NCI-H2029 (cell line): ENCODE results near the gene RPRD1A.
A peak's percentile ranks its signal among the peaks of the same experiment; 100 is the strongest.
"Not testable (repeated sequence)": the region's sequence is repeated elsewhere in the genome, so short reads cannot be mapped to it uniquely, and the experiment has no call there.

Source experiments
- DNase-seq: peaks from one replicate; lab custom pipeline; 2025; lab: John Stamatoyannopoulos, UW

RPRD1A gene

GRCh38 chr18:36031903-36032302 lies 35.5 kb downstream of the RPRD1A start:
- no peak for DNase-seq

- DNase-seq: no peak
Measured at GRCh38 chr18:36031407-36031806, 36.0 kb downstream of the RPRD1A start.

DNA sequence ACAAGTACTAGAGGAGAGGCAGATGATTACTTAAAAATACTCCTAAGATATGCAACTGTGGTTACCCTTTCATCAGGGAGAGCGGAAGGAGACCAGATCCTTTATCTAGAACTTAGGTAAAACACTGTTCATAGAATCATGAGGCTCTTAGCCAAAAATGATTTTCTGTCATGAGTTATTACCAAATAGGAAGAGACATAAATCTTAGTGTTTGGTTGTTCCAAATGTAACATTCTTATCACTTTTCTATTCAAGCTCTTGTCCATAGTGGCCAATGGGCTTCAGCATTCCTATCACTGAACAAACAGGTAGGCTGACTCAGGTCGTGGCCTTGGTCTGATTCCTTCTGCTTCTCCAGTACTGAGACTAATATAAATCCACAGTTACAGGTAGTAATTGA lies 38.5 kb downstream of the RPRD1A start:
- DNase-seq: no peak

GRCh38 chr18:36025025-36025424 lies 42.3 kb downstream of the RPRD1A start:
- DNase-seq: no peak

DNA sequence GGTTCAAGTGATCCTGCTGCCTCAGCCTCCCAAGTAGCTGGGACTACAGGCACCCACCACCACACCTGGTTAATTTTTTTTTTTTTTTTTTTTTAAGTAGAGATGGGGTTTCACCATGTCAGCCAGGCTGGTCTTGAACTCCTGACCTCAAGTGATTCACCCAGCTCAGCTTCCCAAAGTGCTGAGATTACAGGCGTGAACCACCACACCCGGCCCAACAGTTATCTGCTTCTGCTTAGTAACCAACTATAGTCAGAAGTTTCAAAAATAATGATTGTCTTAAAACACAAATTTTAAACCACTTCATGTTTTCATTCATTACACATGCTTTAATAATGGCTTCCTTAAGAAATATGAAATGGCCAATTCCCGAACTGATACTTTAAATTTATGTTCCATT lies 43.1 kb downstream of the RPRD1A start:
- DNase-seq: not testable (repeated sequence)

GRCh38 chr18:36023336-36023735 lies 44.0 kb downstream of the RPRD1A start:
- no peak for DNase-seq

DNA sequence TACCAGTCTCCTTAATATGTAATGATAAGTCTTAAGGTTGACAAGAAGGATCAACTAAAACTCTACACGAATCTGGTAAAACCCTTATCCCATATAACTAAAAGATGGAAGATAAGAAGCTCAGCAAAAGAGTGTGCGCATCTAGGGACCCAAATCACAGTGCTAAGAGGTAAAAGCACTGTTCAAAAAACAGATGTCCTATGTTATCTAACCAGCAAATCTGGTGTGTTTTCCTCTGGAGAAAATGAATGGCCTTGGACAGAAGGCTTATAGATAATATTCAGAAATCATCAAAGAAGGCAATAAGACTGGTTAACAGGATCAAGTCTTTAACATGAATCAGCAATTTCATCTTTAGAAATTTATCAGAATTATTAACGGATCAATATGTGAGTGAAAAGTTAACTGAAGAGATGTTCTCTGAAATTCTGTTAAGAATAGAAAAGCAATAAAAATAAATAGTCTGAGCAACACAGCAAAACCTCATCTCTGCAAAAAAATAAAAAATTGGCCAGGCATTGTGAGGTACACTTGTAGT lies 47.1 kb downstream of the RPRD1A start:
- DNase-seq: no peak

DNA sequence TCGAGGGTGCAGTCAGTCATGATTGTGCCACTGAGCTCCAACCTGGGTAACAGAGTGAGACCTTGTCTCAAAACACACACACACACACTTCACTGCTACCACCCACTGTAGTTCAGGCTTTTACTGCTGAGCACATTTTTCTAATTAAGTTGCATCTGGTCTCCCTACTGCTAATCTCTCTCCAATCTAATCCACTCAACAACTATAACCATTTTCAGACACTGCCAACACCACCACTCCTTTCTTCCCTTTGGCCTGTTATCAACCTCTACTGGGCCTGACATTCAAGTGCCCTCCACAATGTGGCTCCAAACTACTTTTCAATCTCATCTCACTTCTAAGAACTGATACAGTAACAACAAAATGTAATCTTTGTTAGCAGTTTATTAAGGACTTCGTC lies 50.1 kb downstream of the RPRD1A start:
- no peak for DNase-seq

- no peak for DNase-seq
Measured at GRCh38 chr18:36015629-36016028, 51.7 kb downstream of the RPRD1A start.

DNA sequence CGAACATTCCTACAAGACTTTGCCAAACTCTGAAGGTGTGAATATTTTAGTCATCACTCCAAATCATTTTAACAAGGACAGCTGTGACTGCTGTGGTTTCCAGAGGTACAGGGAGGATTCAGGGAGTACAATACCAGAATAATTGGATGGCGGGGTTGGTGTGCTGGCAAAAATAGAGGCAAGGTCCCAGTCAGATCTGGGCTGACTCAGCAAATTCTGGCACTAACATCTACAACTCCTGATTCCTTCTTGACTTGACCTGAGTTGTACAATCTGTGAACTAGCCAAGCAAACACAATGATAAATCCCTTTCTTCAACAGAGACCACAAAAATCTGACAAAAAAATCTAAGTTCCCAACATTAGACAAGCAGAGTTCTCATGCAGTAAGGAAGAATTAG lies 54.5 kb downstream of the RPRD1A start:
- DNase-seq: no peak

GRCh38 chr18:36009214-36009613 lies 58.1 kb downstream of the RPRD1A start:
- DNase-seq: no peak

DNA sequence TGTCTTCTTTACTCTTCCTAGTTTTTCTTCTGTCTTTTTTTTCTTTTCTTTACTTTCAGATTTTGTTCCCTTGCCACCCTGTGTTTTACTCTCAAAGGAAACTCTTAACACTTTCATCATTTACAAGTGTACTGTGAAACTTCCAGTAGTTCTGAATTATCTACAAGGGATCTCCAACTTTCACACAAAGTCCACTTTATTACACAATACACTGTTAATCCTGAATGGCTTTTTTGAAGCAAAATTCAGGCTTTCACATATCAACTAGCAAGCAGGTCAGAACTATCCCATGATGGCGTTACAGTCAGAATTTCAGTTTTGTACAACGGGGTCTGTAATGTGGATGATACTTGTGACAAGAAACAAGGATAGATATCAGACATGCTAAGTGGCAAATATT lies 60.4 kb downstream of the RPRD1A start:
- no peak for DNase-seq

GRCh38 chr18:35999925-36000324 lies 67.4 kb downstream of the RPRD1A start:
- no peak for DNase-seq

DNA sequence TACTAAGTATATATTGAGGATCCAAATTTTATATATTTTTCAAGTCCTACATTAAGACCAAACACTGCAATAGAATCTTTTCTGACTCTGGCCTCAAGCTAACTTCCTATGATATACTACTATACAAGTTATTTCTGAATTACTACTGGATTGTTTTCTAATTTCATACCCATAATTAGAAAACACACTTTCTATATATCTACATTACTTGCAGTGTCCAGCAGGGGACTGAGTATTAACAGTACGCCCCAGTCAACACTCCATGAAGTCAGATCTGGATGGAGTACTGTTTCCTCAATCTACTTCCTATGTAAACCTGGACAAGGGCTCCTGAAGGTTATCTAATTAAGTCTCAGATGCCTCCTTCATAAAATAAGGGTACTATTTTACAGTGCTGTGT lies 68.4 kb downstream of the RPRD1A start:
- DNase-seq: no peak

DNA sequence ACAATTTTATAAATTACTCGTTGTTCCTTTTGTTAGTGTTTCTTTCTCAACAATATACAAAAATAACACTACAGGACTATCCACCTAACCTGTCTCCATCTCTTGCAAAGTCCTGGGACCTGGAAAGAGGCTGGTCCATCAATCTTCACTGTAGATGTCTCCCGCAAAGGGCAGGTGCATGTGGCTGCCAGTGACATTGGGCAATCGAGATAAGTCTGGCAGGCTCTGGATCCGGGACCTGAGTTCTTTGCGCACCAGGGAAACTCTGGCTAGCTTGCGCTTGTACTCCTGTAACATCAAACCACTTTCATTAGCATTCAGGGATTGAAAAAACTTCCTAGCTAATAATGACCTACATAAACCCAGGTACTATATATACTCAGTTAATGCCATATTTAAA lies 74.3 kb downstream of the RPRD1A start:
- no peak for DNase-seq

DNA sequence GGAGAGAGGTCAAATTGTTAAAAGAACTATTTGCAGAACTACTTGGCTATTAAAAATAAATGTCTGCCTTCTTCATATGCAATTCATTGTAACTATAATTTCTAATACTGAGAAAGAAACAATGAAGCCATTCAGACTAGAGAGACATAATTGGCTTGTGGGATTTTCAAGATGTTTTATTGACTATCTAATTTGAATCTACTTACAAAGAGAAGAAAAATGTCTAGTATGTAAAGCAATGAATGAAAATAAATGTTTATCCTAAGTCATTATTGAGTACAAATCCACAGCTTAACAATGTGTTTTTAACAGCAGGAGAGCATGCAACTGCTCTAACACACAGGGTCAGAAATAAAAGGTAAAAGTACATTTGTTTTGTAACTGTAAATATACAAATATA lies 75.7 kb downstream of the RPRD1A start:
- DNase-seq: no peak

DNA sequence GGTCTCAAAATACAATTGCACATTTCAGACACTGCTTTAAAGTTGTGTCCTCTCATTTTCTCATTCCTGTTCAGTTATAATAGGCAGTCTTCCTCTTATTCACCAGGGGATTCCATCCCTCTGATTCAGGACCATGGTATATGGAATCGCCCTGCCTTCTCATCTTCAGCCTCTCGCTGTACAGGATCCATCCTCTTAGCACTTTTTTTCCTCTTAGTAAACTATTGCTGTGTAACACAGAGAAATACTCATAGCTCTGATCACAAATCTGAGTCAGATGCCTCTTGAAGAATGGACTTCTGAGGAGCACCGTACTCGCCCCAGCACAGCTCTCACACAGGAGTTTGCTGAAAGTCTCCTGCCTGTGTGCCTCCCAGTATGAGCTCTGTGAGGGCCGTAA lies 83.5 kb downstream of the RPRD1A start:
- DNase-seq: no peak

- DNase-seq: no peak
Measured at GRCh38 chr18:35983147-35983546, 84.2 kb downstream of the RPRD1A start.

GRCh38 chr18:35982409-35983114 lies 84.8 kb downstream of the RPRD1A start:
- no peak for DNase-seq

GRCh38 chr18:35979112-35979511 lies 88.2 kb downstream of the RPRD1A start:
- DNase-seq: no peak

DNA sequence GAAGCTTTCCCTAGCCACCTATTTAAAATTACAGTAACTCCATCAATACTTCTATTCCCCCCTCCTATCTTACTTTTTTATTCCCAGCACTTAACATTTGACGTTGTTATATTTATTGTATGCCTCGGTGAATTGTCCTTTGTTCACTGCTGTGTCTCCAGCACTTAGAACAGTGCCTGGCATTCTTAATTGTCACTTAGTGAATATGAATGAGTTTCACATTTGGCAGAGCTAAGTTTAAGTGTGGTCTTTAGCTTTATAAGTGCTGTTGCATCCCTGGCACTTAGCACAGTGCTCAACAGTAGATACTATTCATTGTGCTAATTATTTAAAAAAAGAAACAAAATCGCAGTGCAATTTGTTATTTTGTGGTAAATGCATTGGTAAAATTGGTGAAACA lies 93.2 kb downstream of the RPRD1A start:
- no peak for DNase-seq

DNA sequence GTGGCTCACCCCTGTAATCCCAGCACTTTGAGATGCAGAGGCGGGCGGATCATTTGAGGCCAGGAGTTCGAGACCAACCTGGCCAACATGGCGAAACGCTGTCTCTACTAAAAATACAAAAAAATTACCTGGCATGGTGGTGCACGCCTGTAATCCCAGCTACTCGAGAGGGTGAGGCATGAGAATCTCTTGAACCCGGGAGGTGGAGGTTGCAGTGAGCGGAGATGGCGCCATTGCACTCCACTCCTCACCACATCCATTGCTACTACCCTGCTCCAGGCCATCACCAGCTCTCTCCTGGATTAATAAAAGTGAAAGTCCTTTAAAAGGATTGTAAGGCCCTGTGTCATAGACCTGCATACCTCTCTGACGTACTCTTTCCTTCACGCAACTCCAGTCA lies 93.7 kb downstream of the RPRD1A start:
- no peak for DNase-seq

DNA sequence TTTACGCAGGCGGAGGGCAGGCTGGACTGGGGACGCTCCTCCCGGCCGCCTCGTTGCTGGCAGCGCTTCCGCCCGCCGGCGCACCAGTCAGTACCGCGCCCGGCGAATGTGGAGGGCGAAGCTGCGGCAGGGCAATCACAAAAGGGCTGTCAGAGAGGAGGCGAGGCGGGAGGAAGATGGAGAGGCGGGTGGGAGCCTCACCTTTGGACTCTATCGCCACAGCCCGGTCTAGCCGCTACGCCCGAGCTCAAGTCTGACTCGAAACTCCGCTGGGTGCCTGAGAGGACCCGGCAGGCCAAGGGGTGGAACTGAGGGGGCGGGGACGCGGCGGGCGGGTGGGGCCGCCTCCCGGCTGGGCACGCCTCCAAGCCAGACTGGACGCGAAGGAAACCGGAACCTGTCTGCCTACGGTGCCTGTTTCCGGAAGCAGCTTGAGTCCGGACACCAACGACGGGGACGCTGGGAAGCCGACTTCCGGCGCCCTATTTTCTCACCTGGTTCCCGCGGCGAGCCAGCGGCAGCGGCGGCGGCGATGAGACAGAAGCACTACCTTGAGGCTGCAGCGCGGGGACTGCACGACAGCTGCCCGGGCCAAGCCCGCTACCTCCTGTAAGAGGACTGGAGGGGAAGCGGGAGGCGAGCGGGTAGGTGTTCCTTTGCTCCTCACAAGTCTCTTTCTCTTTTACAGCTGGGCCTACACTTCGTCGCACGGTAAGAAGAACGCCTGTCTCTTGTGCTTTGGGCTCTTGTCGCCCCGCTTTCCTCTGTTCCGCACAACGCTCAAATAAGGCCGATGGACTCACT lies 95.0 kb downstream of the RPRD1A start, which contains the start of gene RMP24:
Gene RMP24 (plus strand): TSS at position 483 of the 804 bp plus-strand sequence.
- DNase-seq: peak; percentile 86
